ENCODE results near the gene CCDC39. TPM values are rescaled to one million over a fixed set of nuclear protein-coding genes. Genes with fewer than 3 reads are reported as not detected.

Gene CCDC39
- polyA plus RNA-seq, 1 of the 3 experiments (the other 2 are of a cell fraction) = not detected

- TF ChIP-seq, protein P1, sequence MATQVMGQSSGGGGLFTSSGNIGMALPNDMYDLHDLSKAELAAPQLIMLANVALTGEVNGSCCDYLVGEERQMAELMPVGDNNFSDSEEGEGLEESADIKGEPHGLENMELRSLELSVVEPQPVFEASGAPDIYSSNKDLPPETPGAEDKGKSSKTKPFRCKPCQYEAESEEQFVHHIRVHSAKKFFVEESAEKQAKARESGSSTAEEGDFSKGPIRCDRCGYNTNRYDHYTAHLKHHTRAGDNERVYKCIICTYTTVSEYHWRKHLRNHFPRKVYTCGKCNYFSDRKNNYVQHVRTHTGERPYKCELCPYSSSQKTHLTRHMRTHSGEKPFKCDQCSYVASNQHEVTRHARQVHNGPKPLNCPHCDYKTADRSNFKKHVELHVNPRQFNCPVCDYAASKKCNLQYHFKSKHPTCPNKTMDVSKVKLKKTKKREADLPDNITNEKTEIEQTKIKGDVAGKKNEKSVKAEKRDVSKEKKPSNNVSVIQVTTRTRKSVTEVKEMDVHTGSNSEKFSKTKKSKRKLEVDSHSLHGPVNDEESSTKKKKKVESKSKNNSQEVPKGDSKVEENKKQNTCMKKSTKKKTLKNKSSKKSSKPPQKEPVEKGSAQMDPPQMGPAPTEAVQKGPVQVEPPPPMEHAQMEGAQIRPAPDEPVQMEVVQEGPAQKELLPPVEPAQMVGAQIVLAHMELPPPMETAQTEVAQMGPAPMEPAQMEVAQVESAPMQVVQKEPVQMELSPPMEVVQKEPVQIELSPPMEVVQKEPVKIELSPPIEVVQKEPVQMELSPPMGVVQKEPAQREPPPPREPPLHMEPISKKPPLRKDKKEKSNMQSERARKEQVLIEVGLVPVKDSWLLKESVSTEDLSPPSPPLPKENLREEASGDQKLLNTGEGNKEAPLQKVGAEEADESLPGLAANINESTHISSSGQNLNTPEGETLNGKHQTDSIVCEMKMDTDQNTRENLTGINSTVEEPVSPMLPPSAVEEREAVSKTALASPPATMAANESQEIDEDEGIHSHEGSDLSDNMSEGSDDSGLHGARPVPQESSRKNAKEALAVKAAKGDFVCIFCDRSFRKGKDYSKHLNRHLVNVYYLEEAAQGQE (IDR thresholded peaks at IDR 0.05; ENCODE audit: low read depth, low read length) = no peak
Observed at GRCh38 chr3:180698760-180699270, 19.5 kb upstream of the CCDC39 start (continued).

DNA sequence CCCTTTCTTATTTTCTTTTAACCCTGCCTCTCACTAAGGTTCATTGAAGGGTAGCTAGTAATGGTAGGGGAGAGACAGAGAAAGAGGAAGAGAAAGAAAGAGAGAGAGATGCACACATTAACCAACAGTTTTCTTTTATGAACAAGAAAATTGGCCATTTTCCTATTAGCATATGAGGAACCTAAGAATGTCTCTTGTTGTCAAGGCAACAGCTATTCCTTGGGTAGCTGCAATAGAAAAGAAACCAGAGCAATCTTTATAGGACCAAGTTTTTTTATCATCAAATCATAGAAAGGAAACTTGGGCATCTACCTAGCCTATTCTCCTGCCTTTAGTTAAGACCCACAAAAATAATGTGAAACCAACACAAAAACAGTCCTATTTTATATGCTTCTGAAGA, 15.0 kb upstream of the CCDC39 start:
- POLR2A ChIA-PET = no interaction called here
- H4K20me1 ChIP-seq (ENCODE audit: insufficient read depth) = no peaks in the 10 kb centered on the region
- no peak for TF ChIP-seq FOSL2 (IDR thresholded peaks at IDR 0.05; ENCODE audit: borderline replicate concordance, low read depth)
- H3F3A ChIP-seq (replicated peaks; ENCODE audit: insufficient read depth) = no peaks in the 10 kb centered on the region
- no peaks in the 10 kb centered on the region for H3K27me3 ChIP-seq (ENCODE audit: insufficient read depth)
- no peak overlapping the region for H2AFZ ChIP-seq (ENCODE audit: low read depth)
- no peak overlapping the region for H3K27ac ChIP-seq (ENCODE audit: low read depth in 2 of 2, low read length in 1 of 2)
- CTCF ChIA-PET = no interaction called here
- DNase-seq = no peak
- no peak overlapping the region for H3K4me2 ChIP-seq
- H3K9ac ChIP-seq = no peak overlapping the region
- H3K79me2 ChIP-seq (ENCODE audit: insufficient read depth) = no peaks in the 10 kb centered on the region
- H3K4me1 ChIP-seq (ENCODE audit: control insufficient read depth in 1 of 2, insufficient read depth in 2 of 2, low read depth in 1 of 2, low read length in 1 of 2) = no peaks in the 10 kb centered on the region
- no peak overlapping the region for H3K4me3 ChIP-seq (ENCODE audit: low read depth in 2 of 2, low read length in 1 of 2)
- H3K9me3 ChIP-seq = no peaks in the 10 kb centered on the region
- H3K36me3 ChIP-seq (replicated peaks in 1 of 2; ENCODE audit: control insufficient read depth in 1 of 2, insufficient read depth in 2 of 2, low read length in 1 of 2) = no peaks in the 10 kb centered on the region
- H3K9me2 ChIP-seq = no peaks in the 10 kb centered on the region

- Histone ChIP-seq H3K4me3 (ENCODE audit: low read depth in 2 of 2, low read length in 1 of 2) (no peak overlapping the region), H3K4me1 (ENCODE audit: control insufficient read depth in 1 of 2, insufficient read depth in 2 of 2, low read depth in 1 of 2, low read length in 1 of 2) (no peaks in the 10 kb centered on the region), H3K9me3 (no peaks in the 10 kb centered on the region), H3K36me3 (replicated peaks in 1 of 2; ENCODE audit: control insufficient read depth in 1 of 2, insufficient read depth in 2 of 2, low read length in 1 of 2) (no peaks in the 10 kb centered on the region), H3K27ac (ENCODE audit: low read depth in 2 of 2, low read length in 1 of 2) (no peak overlapping the region), H4K20me1 (ENCODE audit: insufficient read depth) (no peaks in the 10 kb centered on the region), H3F3A (replicated peaks; ENCODE audit: insufficient read depth) (no peaks in the 10 kb centered on the region), H3K79me2 (ENCODE audit: insufficient read depth) (no peaks in the 10 kb centered on the region), H2AFZ (ENCODE audit: low read depth) (no peak overlapping the region), H3K4me2 (no peak overlapping the region), H3K9me2 (no peaks in the 10 kb centered on the region), H3K27me3 (ENCODE audit: insufficient read depth) (no peaks in the 10 kb centered on the region), H3K9ac (no peak overlapping the region)
- CTCF ChIA-PET = interaction anchor here (1.0 kb wide), 1 partner anchor 110 kb away, joined by 3 read pairs; no protein-coding TSS in a partner anchor
- 62% methylated on average over 1 of the region's 1 CpG for WGBS (ENCODE audit: low lambda C conversion rate)
- DNase-seq = no peak
- POLR2A ChIA-PET = no interaction called here
- TF ChIP-seq TCF12 (IDR thresholded peaks at IDR 0.05) (no peak), RAD21 (IDR thresholded peaks at IDR 0.05; ENCODE audit: low read length) (no peak), FOXJ3 (CRISPR knock-in tag; IDR thresholded peaks at IDR 0.05) (no peak), MXI1 (IDR thresholded peaks at IDR 0.05; ENCODE audit: low read depth, low read length) (no peak), GATA2 (CRISPR knock-in tag; IDR thresholded peaks at IDR 0.05) (no peak), IRF3 (IDR thresholded peaks at IDR 0.05; ENCODE audit: low read depth, low read length) (no peak), NFIC (IDR thresholded peaks at IDR 0.05; ENCODE audit: borderline replicate concordance) (no peak), TEAD4 (IDR thresholded peaks at IDR 0.05; ENCODE audit: borderline replicate concordance, insufficient read depth) (no peak), ZBTB33 (IDR thresholded peaks at IDR 0.05; ENCODE audit: borderline replicate concordance, low read depth) (no peak), GABPA (IDR thresholded peaks at IDR 0.05; ENCODE audit: low read depth) (no peak)
- TF ChIP-seq, protein P2, sequence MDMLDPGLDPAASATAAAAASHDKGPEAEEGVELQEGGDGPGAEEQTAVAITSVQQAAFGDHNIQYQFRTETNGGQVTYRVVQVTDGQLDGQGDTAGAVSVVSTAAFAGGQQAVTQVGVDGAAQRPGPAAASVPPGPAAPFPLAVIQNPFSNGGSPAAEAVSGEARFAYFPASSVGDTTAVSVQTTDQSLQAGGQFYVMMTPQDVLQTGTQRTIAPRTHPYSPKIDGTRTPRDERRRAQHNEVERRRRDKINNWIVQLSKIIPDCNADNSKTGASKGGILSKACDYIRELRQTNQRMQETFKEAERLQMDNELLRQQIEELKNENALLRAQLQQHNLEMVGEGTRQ (IDR thresholded peaks at IDR 0.05; ENCODE audit: borderline replicate concordance, low read depth, low read length) = no peak
- TF ChIP-seq, protein P3, sequence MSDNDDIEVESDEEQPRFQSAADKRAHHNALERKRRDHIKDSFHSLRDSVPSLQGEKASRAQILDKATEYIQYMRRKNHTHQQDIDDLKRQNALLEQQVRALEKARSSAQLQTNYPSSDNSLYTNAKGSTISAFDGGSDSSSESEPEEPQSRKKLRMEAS (IDR thresholded peaks at IDR 0.05; ENCODE audit: low read depth) = no peak
Observed at GRCh38 chr3:180693656-180694055, 14.4 kb upstream of the CCDC39 start.
